Measurements from ENCODE around the gene MTAP.

MTAP gene

GRCh38 chr9:21795483-21795882 lies 7.0 kb upstream of the MTAP start:
- no peak for TF ChIP-seq CTCF (IDR thresholded peaks at IDR 0.05)
- H3K36me3 ChIP-seq: no peaks in the 10 kb centered on the region
- no peak for DNase-seq
- H3K9me3 ChIP-seq: no peaks in the 10 kb centered on the region
- peaks cover 0 to 28% of the 10 kb centered on the region in 2 donors for H3K27me3 ChIP-seq
- no peak overlapping the region for H3K4me3 ChIP-seq
- no peak overlapping the region for H3K27ac ChIP-seq
- H3K4me1 ChIP-seq: no peaks in the 10 kb centered on the region
- intact Hi-C loops (cut with DNase I; ENCODE audit: low total_unique reads): no loop called here

GRCh38 chr9:21796768-21797167 lies 5.7 kb upstream of the MTAP start:
- H3K9me3 ChIP-seq: no peaks in the 10 kb centered on the region
- H3K4me1 ChIP-seq: peaks cover 0 to 6% (median 2%) of the 10 kb centered on the region in 4 donors
- no peak overlapping the region for H3K27ac ChIP-seq
- intact Hi-C loops (cut with DNase I; ENCODE audit: low total_unique reads): no loop called here
- DNase-seq: no peak
- H3K36me3 ChIP-seq: no peaks in the 10 kb centered on the region
- no peak for TF ChIP-seq CTCF (IDR thresholded peaks at IDR 0.05)
- H3K27me3 ChIP-seq: peaks cover 0 to 23% of the 10 kb centered on the region in 2 donors
- H3K4me3 ChIP-seq: no peak overlapping the region

GRCh38 chr9:21800931-21801682 lies 1.3 kb upstream of the MTAP start:
- peaks cover 0 to 22% (median 10%) of the 10 kb centered on the region in 4 donors for H3K4me1 ChIP-seq
- intact Hi-C loops (cut with DNase I; ENCODE audit: low total_unique reads): no loop called here
- no peak for DNase-seq
- H3K4me3 ChIP-seq: peak overlapping the region; percentile 67 to 85
- no peaks in the 10 kb centered on the region for H3K36me3 ChIP-seq
- no peaks in the 10 kb centered on the region for H3K9me3 ChIP-seq
- TF ChIP-seq CTCF (IDR thresholded peaks at IDR 0.05): no peak
- H3K27me3 ChIP-seq: peaks cover 0 to 9% of the 10 kb centered on the region in 2 donors
- H3K27ac ChIP-seq: peak overlapping the region; percentile 85 to 88

- intact Hi-C loops (cut with DNase I; ENCODE audit: low total_unique reads): no loop called here
- no peaks in the 10 kb centered on the region for H3K9me3 ChIP-seq
- peaks cover 0 to 22% (median 13%) of the 10 kb centered on the region in 4 donors for H3K4me1 ChIP-seq
- H3K36me3 ChIP-seq: no peaks in the 10 kb centered on the region
- DNase-seq: peak; percentile 60 to 88
- no peak for TF ChIP-seq CTCF (IDR thresholded peaks at IDR 0.05)
- H3K4me3 ChIP-seq: peak overlapping the region; percentile 67 to 85
- H3K27ac ChIP-seq: peak overlapping the region; percentile 85 to 88
- H3K27me3 ChIP-seq: peaks cover 0 to 2% of the 10 kb centered on the region in 2 donors
Measured at GRCh38 chr9:21801683-21802417, 586 bp upstream of the MTAP start.

- intact Hi-C loops (cut with DNase I; ENCODE audit: low total_unique reads): no loop called here
- peaks cover 0 to 22% (median 16%) of the 10 kb centered on the region in 4 donors for H3K4me1 ChIP-seq
- no peak for TF ChIP-seq CTCF (IDR thresholded peaks at IDR 0.05)
- peaks cover 0 to under 1% (median 0%) of the 10 kb centered on the region in 3 donors for H3K36me3 ChIP-seq
- no peaks in the 10 kb centered on the region for H3K27me3 ChIP-seq
- H3K9me3 ChIP-seq: no peaks in the 10 kb centered on the region
- H3K4me3 ChIP-seq: peak overlapping the region; percentile 67 to 85
- peak overlapping the region; percentile 85 to 88 for H3K27ac ChIP-seq
- DNase-seq: no peak
Measured at GRCh38 chr9:21803649-21804048, 1.2 kb downstream of the MTAP start.

Measured in tibial artery (tissue), 4 donors.